K562 (cell line): ENCODE data around the gene CNKSR1. TPM values are rescaled to one million over a fixed set of nuclear protein-coding genes. Genes with fewer than 3 reads are reported as not detected.

Experiments used
- AFF4 ChIP-seq: sonication (generic); formaldehyde crosslinking; IDR thresholded peaks from 2 replicates; pipeline ENCODE4 v1.8.0; 2023; ENCODE audit warnings: mild to moderate bottlenecking, missing genetic modification reagents
- BCL6 ChIP-seq: fragments of 250-450 bp; sonication (Bioruptor Pico); IDR thresholded peaks from 2 replicates; pipeline ENCODE4 v1.4.0; 2020
- HDAC2 ChIP-seq: fragments of 450-650 bp; IDR thresholded peaks from 2 replicates; pipeline ENCODE4 v1.6.1; 2016; ENCODE audit warnings: mild to moderate bottlenecking
- HDAC8 ChIP-seq: fragments of 450-650 bp; IDR thresholded peaks from 2 replicates; pipeline ENCODE4 v1.6.1; 2016; ENCODE audit warnings: mild to moderate bottlenecking, missing genetic modification characterization, moderate library complexity, missing compliant biosample characterization
- L3MBTL2 ChIP-seq: fragments of 450-650 bp; IDR thresholded peaks from 2 replicates; pipeline ENCODE4 v1.6.1; 2016; ENCODE audit warnings: mild to moderate bottlenecking, moderate library complexity
- MAZ ChIP-seq, 2 experiments: fragments of 450-650 bp in 1 of 2; sonication (generic) in 1 of 2; formaldehyde crosslinking; IDR thresholded peaks in 1 of 2; conservative IDR thresholded peaks in 1 of 2; 2 replicates each; pipeline versions ENCODE4 v1.4.0 to v1.5.0; 2020; ENCODE audit warnings: mild to moderate bottlenecking in 1 of 2, missing genetic modification reagents in 1 of 2
- MXD1 ChIP-seq: fragments of 250-450 bp; sonication (Bioruptor Pico); IDR thresholded peaks from 2 replicates; pipeline ENCODE4 v1.8.0; 2021; ENCODE audit warnings: borderline replicate concordance, mild to moderate bottlenecking, moderate library complexity; ENCODE audit not compliant: poor library complexity, severe bottlenecking
- RB1 ChIP-seq: fragments of 450-650 bp; IDR thresholded peaks from 2 replicates; pipeline ENCODE4 v1.6.1; 2017; ENCODE audit warnings: low read depth, mild to moderate bottlenecking
- ZFPM2 ChIP-seq: fragments of 250-450 bp; sonication (Bioruptor Pico); IDR thresholded peaks from 2 replicates; pipeline ENCODE4 v1.5.1; 2022; ENCODE audit warnings: mild to moderate bottlenecking
- ZFX ChIP-seq: sonication (generic); formaldehyde crosslinking; IDR thresholded peaks from 2 replicates; pipeline ENCODE4 v1.8.0; 2022; ENCODE audit warnings: mild to moderate bottlenecking, missing genetic modification reagents, moderate library complexity
- ZHX1 ChIP-seq: fragments of 150-350 bp; conservative IDR thresholded peaks from 2 replicates; pipeline ENCODE4 v1.6.1; 2014; ENCODE audit warnings: low read length
- ZNF589 ChIP-seq: fragments of 200-800 bp; sonication (Bioruptor generic); IDR thresholded peaks from 2 replicates; pipeline ENCODE4 v1.6.1; 2016; ENCODE audit warnings: low read depth, missing genetic modification characterization, missing compliant biosample characterization
- ZNF609 ChIP-seq: sonication (generic); formaldehyde crosslinking; IDR thresholded peaks from 2 replicates; pipeline ENCODE4 v1.8.1; 2023; ENCODE audit warnings: missing genetic modification reagents, mild to moderate bottlenecking, borderline replicate concordance
- ZSCAN29 ChIP-seq: fragments of 450-650 bp; IDR thresholded peaks from 2 replicates; pipeline ENCODE4 v1.6.1; 2017
- polyA plus RNA-seq, 8 experiments: library from polyadenylated mRNA; depleted of rRNA in 4 of 8; stranded (reverse) in 5 of 8; unstranded in 3 of 8; fragments of >200 nt; fragmentation: Nextera tagmentation in 2 of 8; fragmentation: Illumina TruSeq in 1 of 8; extraction: Ambion mirVana in 2 of 8; extraction: Trizol in 1 of 8; gene quantifications; 2 replicates each; pipeline versions ENCODE4 v1.2.1 to v1.2.3, GENCODE V29; 2011 to 2014; ENCODE audit warnings: inconsistent platforms in 1 of 8, missing spikeins in 1 of 8
- total RNA-seq, 7 experiments: library from RNA; depleted of rRNA in 6 of 7; stranded (reverse); fragments of >200 nt in 6 of 7; fragmentation: Illumina TruSeq in 2 of 7; extraction: Trizol in 2 of 7; gene quantifications; 2 replicates each; pipeline versions ENCODE4 v1.2.1 to v1.2.3, GENCODE V29; 2011 to 2021; ENCODE audit warnings: low replicate concordance in 1 of 7

Gene CNKSR1
- total and polyA plus RNA-seq, 9 of the 15 experiments (the other 6 are each of a cell fraction or from before 2014, with no cell fraction given): 0.03 to 2.8 (median 1.1) TPM

GRCh38 chr1:26164036-26164860 is 13.0 kb upstream of the CNKSR1 start (continued):
- TF ChIP-seq MXD1 (CRISPR knock-in tag) (no peak), HDAC2 (no peak), BCL6 (no peak), ZSCAN29 (peak; percentile 85), ZFX (peak; percentile 84), MAZ (CRISPR knock-in tag; conservative IDR thresholded peaks at IDR 0.05 in 1 of 2, IDR thresholded peaks at IDR 0.05 in 1 of 2) (peak in 1 of 2 experiments; percentile 73; a peak in 3 of 4 replicates), ZFPM2 (CRISPR knock-in tag) (0 out of 2 replicates have a peak, but pooled peaks have one; percentile 37), ZNF589 (CRISPR knock-in tag) (0 out of 2 replicates have a peak, but pooled peaks have one; percentile 51), ZNF609 (CRISPR knock-in tag) (no peak), RB1 (peak; percentile 98), ZHX1 (0 out of 2 replicates have a peak, but pooled peaks have one; percentile 34), HDAC8 (tag) (peak; percentile 45; the same call in 1 of the 2 replicates), L3MBTL2 (peak; percentile 89), AFF4 (0 out of 2 replicates have a peak, but pooled peaks have one; percentile 66)
